Fibroblast of peridontal ligament (primary cell): ENCODE measurements around the gene WDR91.
"Not testable (repeated sequence)": the region's sequence is repeated elsewhere in the genome, so short reads cannot be mapped to it uniquely, and the experiment has no call there.

ENCODE experiments used
- DNase-seq: peaks from one replicate; pipeline ENCODE4 v3.0.0-alpha.2; 2010; ENCODE audit errors: extremely low read depth

The WDR91 gene

GRCh38 chr7:135179321-135179925, 31.9 kb downstream of the WDR91 start:
- DNase-seq: no peak

DNA sequence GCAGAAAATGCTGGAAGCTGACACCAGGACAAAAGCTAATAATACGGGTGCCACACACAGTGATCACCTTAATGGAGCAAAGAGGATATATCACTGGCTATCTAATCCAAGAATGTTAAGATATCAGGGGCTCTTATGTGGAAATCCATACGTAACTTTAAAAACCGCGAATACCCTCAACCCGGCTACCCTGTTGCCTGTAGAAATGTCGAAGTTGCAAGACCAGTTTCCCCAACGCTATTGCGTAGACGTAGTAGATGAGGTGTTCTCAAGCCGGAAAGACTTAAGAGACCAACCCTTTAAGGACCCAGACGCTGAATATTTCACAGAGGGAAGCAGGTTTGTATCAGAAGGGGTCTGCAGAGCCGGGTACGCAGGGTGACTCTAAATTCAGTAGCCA, 33.0 kb downstream of the WDR91 start:
- DNase-seq: no peak

DNA sequence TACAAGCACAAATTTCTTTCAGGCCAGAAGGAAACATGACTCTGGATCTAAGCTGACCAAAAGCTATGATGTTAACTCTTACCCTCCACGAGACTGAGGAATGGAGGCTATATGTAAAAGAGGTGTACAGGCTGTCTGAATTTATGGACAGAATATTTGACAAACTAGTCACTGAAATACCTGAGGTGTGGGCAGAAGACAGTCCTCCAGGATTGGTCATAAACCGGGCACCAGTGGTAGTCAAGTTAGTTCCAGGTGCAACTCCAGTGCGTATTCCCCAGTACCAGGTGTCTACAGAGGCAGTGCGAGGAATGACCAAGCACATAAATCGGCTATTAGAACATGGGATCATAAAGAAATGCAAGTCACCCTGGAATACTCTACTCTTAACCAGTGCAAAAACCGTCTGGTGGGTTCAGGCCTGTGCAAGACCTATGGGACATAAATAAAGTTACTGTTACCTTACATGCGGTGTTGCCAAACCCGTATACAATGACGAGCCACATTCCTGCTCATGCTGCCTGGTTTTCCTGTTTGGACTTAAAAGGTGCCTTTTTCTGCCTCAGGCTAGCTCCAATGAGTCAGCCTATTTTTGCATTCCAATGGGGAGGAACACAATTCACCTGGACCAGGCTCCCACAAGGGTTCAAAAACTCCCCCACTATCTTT, 34.2 kb downstream of the WDR91 start:
- DNase-seq: no peak

GRCh38 chr7:135175931-135176330, 35.4 kb downstream of the WDR91 start:
- no peak for DNase-seq

GRCh38 chr7:135174941-135175340, 36.4 kb downstream of the WDR91 start:
- no peak for DNase-seq

DNA sequence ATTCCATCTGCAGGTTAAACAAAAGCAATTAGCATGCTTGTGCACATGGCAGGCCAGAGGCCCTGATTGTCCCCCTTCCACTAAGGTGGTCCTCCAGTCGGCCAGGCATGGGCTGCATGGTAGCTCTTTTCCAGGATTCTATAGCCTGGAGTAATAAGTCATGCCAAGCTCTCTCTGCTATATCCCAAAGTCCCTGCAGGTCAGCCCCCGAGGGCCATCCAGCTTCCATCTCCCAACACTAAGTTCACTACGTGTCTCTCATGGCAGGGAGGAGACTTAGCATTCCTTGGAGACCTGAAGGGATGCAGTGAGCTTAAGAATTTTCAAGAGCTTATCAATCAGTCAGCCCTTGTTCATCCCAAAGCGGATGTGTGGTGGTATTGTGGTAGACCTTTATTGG, 37.4 kb downstream of the WDR91 start:
- DNase-seq: not testable (repeated sequence)

DNA sequence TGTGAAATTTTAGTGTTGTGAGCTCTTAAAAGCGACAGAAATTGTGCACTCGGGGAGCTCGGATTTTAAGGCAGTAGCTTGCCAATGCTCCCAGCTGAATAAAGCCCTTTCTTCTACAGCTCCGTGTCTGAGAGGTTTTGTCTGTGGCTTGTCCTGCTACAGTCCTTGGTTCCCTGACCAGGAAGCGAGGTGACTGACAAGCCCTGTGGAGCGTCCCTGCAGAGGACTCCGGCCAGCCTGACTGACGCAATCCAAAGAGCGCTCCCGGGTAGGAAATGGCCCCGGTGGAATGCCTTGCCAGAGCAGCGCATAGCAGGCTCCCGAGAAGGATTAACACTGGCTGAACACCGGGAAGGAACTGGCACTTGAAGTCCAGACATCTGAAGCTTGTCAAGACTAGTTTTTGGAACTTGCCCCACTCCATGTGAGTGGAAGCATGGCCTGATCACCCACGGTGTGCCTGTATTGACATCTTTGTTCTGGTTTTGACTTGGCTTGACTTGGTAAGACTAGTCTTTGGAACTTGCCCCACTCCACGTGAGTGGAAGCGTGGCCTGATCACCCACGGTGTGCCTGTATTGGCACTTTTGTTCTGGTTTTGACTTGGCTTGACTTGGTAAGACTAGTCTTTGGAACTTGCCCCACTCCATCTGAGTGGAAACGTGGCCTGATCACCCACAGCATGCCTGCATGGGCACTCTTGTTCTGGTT, 39.6 kb downstream of the WDR91 start:
- DNase-seq: peak; percentile 15

DNA sequence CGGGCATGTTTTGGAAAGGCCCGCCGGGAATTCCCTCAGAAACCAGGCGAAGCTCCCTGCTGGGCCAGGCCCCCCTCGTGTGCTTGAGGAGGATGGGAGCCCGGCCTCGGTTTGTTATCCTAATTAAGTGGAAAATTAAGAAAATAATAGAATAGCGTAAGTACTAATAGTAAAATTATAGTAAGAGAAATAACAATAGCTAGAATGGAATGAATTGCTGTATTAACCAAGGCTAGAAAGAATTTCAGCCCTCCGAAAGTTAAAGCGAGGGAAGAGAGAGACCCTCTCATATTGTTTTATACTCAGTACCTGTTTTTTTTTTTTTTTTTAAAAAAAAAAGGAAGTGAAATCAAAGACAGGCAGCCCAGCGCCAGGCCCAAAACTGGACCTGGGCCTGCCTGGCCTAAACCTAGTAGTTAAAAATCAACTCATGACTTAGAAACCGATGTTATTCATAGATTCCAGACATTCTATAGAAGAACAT, 40.3 kb downstream of the WDR91 start:
- DNase-seq: not testable (repeated sequence)

DNA sequence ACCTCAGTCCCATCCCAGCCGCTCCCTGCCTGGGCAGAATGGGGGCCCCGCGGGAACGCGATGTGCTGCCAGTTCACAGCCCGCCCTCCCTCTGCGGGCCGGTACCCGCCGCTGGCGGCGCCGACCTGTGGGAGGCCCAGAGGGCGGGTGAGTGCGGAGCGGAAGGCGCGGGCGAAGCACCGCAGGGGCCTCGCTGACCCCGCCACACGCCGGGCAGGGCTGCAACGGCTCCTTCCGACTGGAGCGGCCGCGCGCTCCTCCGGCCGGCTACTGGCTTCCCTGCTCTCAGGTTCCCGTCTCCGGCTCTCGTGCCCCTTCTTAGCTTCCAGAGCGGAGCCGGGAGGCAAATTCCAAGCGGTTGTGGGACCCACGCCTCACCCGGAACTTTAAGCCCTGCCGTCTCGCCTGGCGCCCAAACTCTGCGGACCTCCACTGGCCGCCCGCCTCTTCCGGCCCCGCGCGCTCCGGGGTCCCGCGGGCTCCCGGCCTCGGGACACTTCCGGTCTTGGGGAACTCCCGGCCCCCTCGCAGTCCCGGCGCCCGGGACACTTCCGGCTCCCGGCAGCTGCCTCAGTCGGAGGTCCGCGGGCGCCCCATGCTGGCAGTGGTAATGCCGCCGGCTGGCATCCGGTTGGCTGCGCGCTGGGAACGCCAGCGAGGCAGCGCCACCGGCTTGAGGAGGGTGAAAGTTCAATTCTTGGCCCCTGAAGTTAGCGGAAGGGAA, 40.9 kb downstream of the WDR91 start, which contains the start of gene CYREN:
TSS of gene CYREN (minus strand) at position 434 of the 724 bp plus-strand sequence. CDS start 1,785 bp downstream, outside the sequence.
- DNase-seq: peak; percentile 89

- peak; percentile 30 for DNase-seq
Observed at GRCh38 chr7:135169964-135170273, 41.4 kb downstream of the WDR91 start.

- peak; percentile 25 for DNase-seq
Observed at GRCh38 chr7:135169141-135169963, 42.0 kb downstream of the WDR91 start.

- DNase-seq: no peak
Observed at GRCh38 chr7:135168489-135169140, 42.7 kb downstream of the WDR91 start.

DNA sequence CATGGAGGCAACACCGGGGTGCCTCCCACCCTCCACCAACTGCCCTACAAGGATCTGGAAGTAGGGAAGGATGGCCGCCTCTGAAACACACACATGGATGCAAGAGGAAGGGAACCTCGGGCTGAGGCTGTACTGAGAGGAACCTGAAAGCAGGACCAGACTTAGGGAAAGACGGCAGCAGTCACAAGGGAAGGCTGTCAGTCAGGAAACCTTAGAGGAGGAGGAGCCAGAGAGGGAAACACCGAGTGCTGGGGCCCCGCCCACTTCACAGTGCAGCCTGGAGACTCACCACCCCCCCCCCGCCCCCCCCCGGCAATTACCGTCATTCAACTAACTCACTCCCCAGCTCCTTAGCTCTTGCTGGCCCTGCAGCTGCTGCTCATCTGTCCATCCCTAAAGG, 43.3 kb downstream of the WDR91 start:
- no peak for DNase-seq

DNA sequence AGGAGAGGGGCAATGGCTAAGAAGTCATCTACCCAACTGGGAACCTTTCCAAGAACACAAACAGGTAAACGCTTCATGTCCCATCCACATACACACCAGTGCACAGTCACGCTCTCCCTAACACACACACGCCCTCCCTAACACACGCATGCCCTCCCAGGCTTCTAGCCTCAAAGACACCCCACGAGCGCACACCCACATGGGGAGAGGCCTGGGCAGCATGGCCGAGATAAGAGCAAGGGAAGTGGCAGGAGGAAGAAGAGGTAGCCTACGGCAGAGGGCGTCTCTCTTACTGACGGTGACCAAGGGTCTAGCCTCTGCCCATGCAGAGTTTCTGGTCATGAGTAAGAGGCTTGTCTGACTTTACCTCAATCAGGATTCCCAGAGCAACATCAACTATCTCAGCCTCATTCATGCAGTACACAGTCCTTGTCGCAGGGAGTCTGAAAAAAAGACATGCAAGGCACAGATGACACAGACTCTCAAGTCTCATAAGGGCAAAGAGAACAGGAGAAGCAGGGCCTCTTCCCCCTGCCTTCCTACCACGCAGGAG, 43.9 kb downstream of the WDR91 start:
- no peak for DNase-seq

GRCh38 chr7:135166338-135166990, 44.9 kb downstream of the WDR91 start:
- no peak for DNase-seq

DNA sequence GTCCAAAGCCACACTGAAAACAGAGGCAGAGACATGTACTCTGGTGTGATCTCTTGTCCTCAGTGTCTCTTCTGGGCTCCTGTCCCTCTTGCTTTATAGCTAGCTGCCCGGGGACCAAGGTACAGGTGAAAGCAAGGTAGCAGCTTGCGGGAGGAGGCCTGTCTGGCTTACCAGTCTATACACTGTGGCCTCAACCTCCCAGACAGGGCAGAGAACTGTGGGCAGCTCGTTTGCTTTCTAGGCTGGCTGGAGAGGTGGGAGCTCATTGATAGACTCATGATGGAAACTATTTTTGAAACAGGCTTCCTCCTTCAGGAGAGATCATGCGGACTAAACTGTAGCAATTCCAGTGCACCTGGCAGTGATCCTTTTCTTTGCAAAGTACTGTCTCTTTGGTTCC, 45.5 kb downstream of the WDR91 start:
- DNase-seq: no peak

DNA sequence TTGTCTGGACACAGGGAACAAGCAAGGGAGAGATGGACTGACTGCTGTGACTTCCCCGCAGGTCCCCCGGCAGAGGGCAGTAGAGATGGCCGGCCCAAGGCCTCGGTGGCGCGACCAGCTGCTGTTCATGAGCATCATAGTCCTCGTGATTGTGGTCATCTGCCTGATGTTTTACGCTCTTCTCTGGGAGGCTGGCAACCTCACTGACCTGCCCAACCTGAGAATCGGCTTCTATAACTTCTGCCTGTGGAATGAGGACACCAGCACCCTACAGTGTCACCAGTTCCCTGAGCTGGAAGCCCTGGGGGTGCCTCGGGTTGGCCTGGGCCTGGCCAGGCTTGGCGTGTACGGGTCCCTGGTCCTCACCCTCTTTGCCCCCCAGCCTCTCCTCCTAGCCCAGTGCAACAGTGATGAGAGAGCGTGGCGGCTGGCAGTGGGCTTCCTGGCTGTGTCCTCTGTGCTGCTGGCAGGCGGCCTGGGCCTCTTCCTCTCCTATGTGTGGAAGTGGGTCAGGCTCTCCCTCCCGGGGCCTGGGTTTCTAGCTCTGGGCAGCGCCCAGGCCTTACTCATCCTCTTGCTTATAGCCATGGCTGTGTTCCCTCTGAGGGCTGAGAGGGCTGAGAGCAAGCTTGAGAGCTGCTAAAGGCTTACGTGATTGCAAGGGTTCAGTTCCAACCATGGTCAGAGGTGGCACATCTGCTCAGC, 46.8 kb downstream of the WDR91 start:
- peak; percentile 18 for DNase-seq

DNA sequence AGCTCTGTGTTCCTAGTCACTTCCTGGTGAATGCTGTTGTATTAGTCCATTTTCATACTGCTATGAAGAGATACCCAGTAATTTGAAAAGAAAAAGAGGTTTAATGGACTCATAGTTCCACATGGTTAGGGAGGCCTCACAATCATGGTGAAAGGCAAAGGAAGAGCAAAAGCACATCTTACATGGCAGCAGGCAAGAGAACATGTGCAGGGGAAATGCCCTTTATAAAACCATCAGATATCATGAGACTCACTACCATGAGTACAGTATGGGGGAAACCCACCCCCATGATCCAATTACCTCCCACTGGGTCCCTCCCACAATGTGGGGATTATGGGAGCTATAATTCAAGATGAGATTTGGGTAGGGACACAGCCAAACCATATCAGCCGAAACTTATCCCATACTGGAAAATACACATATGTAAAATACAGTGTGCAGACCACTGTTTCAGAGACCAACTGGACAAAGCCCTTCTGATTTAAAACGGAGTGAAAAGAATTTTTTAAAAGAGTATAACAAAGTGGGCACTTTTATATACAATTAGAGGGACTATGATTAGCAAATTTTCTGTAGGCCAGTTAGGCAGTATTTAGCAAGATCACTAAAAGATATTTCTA, 48.8 kb downstream of the WDR91 start:
- no peak for DNase-seq

GRCh38 chr7:135161669-135162068, 49.7 kb downstream of the WDR91 start:
- no peak for DNase-seq
